Body of pancreas (tissue), 4 donors: ENCODE results near the gene ODR4.

Experiments used
- POLR2A ChIP-seq, 3 donors: fragments of 450-650 bp; IDR thresholded peaks; one replicate each; pipeline ENCODE4 v1.6.1; 2016; ENCODE audit warnings: antibody characterized with exemption in 3 of 3, mild to moderate bottlenecking in 2 of 3
- TF ChIP-seq, protein P1 (sequence below), 7 experiments: fragments of 450-650 bp in 4 of 7; fragments of 200-600 bp in 3 of 7; sonication (generic) in 3 of 7; IDR thresholded peaks; one replicate each; pipeline ENCODE4 v1.5.1; 2016 to 2019; ENCODE audit warnings: antibody characterized with exemption in 7 of 7

DNA sequence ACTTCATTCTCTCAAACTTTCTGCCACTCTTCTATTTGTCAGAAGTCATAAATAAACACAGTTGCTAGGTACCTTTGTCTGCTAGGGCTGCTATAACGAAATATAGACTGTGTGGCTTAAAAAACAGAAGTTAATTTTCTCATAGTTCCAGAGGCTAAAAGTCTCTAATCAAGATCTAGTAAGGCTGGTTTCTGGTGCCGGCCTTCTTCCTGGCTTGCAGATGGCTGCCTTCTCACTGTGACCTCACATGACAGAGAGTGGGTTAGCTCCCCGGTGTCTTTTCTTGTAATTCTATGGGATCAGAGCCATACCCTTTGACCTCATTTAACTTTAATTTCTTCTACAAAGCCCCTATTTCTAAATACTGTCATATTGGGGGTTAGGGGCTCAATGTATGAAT, 79.3 kb downstream of the ODR4 start:
- TF ChIP-seq, protein P1, sequence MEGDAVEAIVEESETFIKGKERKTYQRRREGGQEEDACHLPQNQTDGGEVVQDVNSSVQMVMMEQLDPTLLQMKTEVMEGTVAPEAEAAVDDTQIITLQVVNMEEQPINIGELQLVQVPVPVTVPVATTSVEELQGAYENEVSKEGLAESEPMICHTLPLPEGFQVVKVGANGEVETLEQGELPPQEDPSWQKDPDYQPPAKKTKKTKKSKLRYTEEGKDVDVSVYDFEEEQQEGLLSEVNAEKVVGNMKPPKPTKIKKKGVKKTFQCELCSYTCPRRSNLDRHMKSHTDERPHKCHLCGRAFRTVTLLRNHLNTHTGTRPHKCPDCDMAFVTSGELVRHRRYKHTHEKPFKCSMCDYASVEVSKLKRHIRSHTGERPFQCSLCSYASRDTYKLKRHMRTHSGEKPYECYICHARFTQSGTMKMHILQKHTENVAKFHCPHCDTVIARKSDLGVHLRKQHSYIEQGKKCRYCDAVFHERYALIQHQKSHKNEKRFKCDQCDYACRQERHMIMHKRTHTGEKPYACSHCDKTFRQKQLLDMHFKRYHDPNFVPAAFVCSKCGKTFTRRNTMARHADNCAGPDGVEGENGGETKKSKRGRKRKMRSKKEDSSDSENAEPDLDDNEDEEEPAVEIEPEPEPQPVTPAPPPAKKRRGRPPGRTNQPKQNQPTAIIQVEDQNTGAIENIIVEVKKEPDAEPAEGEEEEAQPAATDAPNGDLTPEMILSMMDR (IDR thresholded peaks at IDR 0.05) = no peak
- no peak for TF ChIP-seq POLR2A (IDR thresholded peaks at IDR 0.05)
